ENCODE data around the gene ADORA2B.

GRCh38 chr17:15972497-15972951, 27.6 kb downstream of the ADORA2B start:
- no peak for TF ChIP-seq ZNF610 (tag by site-specific recombination; IDR thresholded peaks at IDR 0.05; ENCODE audit: borderline replicate concordance)
- TF ChIP-seq CTCF (tag by site-specific recombination; IDR thresholded peaks at IDR 0.05), result no peak
- TF ChIP-seq ATF2 (tag by site-specific recombination; IDR thresholded peaks at IDR 0.05; ENCODE audit: low read depth), result no peak
- TF ChIP-seq ZBTB7A (tag by site-specific recombination; IDR thresholded peaks at IDR 0.05; ENCODE audit: low read depth), result no peak
- no peak for TF ChIP-seq ZNF280C (tag by site-specific recombination; IDR thresholded peaks at IDR 0.05)
- TF ChIP-seq ZNF747 (tag by site-specific recombination; IDR thresholded peaks at IDR 0.05), result no peak
- TF ChIP-seq ZNF26 (tag by site-specific recombination; IDR thresholded peaks at IDR 0.05), result no peak
- TF ChIP-seq REST (tag by site-specific recombination; IDR thresholded peaks at IDR 0.05), result no peak
- no peak for TF ChIP-seq ZNF776 (tag by site-specific recombination; IDR thresholded peaks at IDR 0.05; ENCODE audit: borderline replicate concordance)

All from HEK293 (cell line).